Gastrocnemius medialis (tissue), 4 donors: ENCODE measurements around the gene SRSF4. TPM values are rescaled to one million over a fixed set of nuclear protein-coding genes. Genes with fewer than 3 reads are reported as not detected.

Experiments used
- ATAC-seq, 2 donors: fragments of 150-250 bp; one replicate each; pipeline ENCODE4 v1.9.1; 2016
- DNase-seq, 2 donors: peaks; one replicate each; pipeline ENCODE4 v3.0.0-alpha.2; 2019
- H3K27ac ChIP-seq, 4 donors: fragments of 200-600 bp; sonication (generic); 1 replicate in 1 of 4; 2 replicates in 3 of 4; pipeline ENCODE4 v1.5.1; 2016 to 2018; ENCODE audit warnings: mild to moderate bottlenecking in 2 of 4, moderate library complexity in 1 of 4
- H3K27me3 ChIP-seq, 3 donors: fragments of 200-600 bp; sonication (generic) in 2 of 3; 1 replicate in 1 of 3; 2 replicates in 2 of 3; pipeline versions ENCODE4 v1.5.1 to v1.6.0; 2016 to 2019; ENCODE audit warnings: mild to moderate bottlenecking in 1 of 3, moderate library complexity in 1 of 3
- H3K36me3 ChIP-seq, 2 donors: fragments of 200-600 bp; sonication (generic) in 1 of 2; one replicate each; pipeline ENCODE4 v1.5.1; 2017 to 2018
- H3K4me1 ChIP-seq, 2 donors: fragments of 200-600 bp; sonication (generic) in 1 of 2; one replicate each; pipeline ENCODE4 v1.5.1; 2016 to 2017; ENCODE audit warnings: mild to moderate bottlenecking in 2 of 2
- H3K4me3 ChIP-seq, 4 donors: fragments of 200-600 bp; sonication (generic) in 3 of 4; 1 replicate in 1 of 4; 2 replicates in 3 of 4; pipeline ENCODE4 v1.5.1; 2016 to 2019; ENCODE audit warnings: mild to moderate bottlenecking in 2 of 4
- H3K9me3 ChIP-seq, 3 donors: fragments of 200-600 bp; sonication (generic) in 2 of 3; 1 replicate in 1 of 3; 2 replicates in 2 of 3; pipeline ENCODE4 v1.5.1; 2016 to 2019
- CTCF ChIP-seq, 5 experiments: fragments of 450-650 bp in 3 of 5; fragments of 200-600 bp in 2 of 5; sonication (generic) in 2 of 5; IDR thresholded peaks in 4 of 5; conservative IDR thresholded peaks in 1 of 5; 1 replicate in 4 of 5; 2 replicates in 1 of 5; pipeline ENCODE4 v1.5.1; 2016 to 2019; ENCODE audit warnings: antibody characterized with exemption in 5 of 5, mild to moderate bottlenecking in 3 of 5, moderate library complexity in 3 of 5
- POLR2A ChIP-seq, 2 donors: fragments of 450-650 bp; IDR thresholded peaks; one replicate each; pipeline ENCODE4 v1.6.1; 2017; ENCODE audit warnings: antibody characterized with exemption in 2 of 2, mild to moderate bottlenecking in 2 of 2, moderate library complexity in 2 of 2
- in situ Hi-C, 4 donors: fragments of 200-750 bp; cut with MboI; loops; one replicate each; pipeline versions ENCODE4 v1.15.0 to v1.8.0; 2017; ENCODE audit warnings: low sequenced_read_pairs in 4 of 4
- intact Hi-C: fragments of 100-400 bp; cut with DNase I; formaldehyde crosslinking; loops from one replicate; pipeline ENCODE4 v1.15.1; 2023; ENCODE audit warnings: low total_unique reads
- total RNA-seq, 4 donors: library from RNA; depleted of rRNA; stranded (reverse); fragments of >200 nt; gene quantifications; one replicate each; pipeline versions ENCODE4 v1.1.0 to v1.2.3, GENCODE V29; 2016

SRSF4 gene
- total RNA-seq, 4 donors from 2014 or later: 42.4 to 72.5 (median 65.4) TPM

- DNase-seq (no peak), ATAC-seq (no peak)
- in situ Hi-C loops: loop anchor here (5.0 to 10.0 kb wide), 3 partner anchors 317 to 417 kb away; no protein-coding TSS in a partner anchor
- intact Hi-C loops: loop anchor here (1.0 to 5.0 kb wide), 4 partner anchors 20 to 417 kb away; partner anchors contain the start of gene TMEM200B
- Histone ChIP-seq H3K9me3 (no peaks in the 10 kb centered on the region), H3K4me3 (no peak overlapping the region), H3K27ac (peak overlapping the region; percentile 35 to 70 (median 69)), H3K4me1 (peaks cover 6 to 7% of the 10 kb centered on the region in 2 donors), H3K27me3 (no peaks in the 10 kb centered on the region), H3K36me3 (peaks cover 0 to 62% of the 10 kb centered on the region in 2 donors)
- TF ChIP-seq POLR2A (IDR thresholded peaks at IDR 0.05) (no peak), CTCF (IDR thresholded peaks at IDR 0.05 in 4 of 5, conservative IDR thresholded peaks at IDR 0.05 in 1 of 5) (no peak)
These were observed 20.4 kb upstream of the SRSF4 start for GRCh38 chr1:29202053-29202452.

GRCh38 chr1:29201595-29202051, 19.9 kb upstream of the SRSF4 start:
- DNase-seq (no peak), ATAC-seq (no peak)
- Histone ChIP-seq H3K4me3 (no peak overlapping the region), H3K4me1 (peaks cover 6 to 7% of the 10 kb centered on the region in 2 donors), H3K36me3 (peaks cover 0 to 60% of the 10 kb centered on the region in 2 donors), H3K27me3 (no peaks in the 10 kb centered on the region), H3K9me3 (no peaks in the 10 kb centered on the region), H3K27ac (peak overlapping the region in 1 of 4 donors; percentile 70)
- in situ Hi-C loops (loop anchor here (5.0 to 10.0 kb wide), 3 partner anchors 317 to 417 kb away; no protein-coding TSS in a partner anchor), intact Hi-C loops (loop anchor here (1.0 to 5.0 kb wide), 4 partner anchors 19 to 417 kb away; partner anchors contain the start of gene TMEM200B)
- TF ChIP-seq POLR2A (IDR thresholded peaks at IDR 0.05) (no peak), CTCF (IDR thresholded peaks at IDR 0.05 in 4 of 5, conservative IDR thresholded peaks at IDR 0.05 in 1 of 5) (no peak)

GRCh38 chr1:29200906-29201594, 19.4 kb upstream of the SRSF4 start:
- intact Hi-C loops (loop anchor here (5.0 kb wide), 2 partner anchors 39 to 79 kb away; partner anchors contain the start of gene TMEM200B), in situ Hi-C loops (loop anchor here (5.0 to 10.0 kb wide), 3 partner anchors 316 to 416 kb away; no protein-coding TSS in a partner anchor)
- ATAC-seq (no peak), DNase-seq (no peak)
- no peaks in the 10 kb centered on the region for H3K9me3 ChIP-seq
- no peaks in the 10 kb centered on the region for H3K27me3 ChIP-seq
- TF ChIP-seq CTCF (IDR thresholded peaks at IDR 0.05 in 4 of 5, conservative IDR thresholded peaks at IDR 0.05 in 1 of 5) (no peak), POLR2A (IDR thresholded peaks at IDR 0.05) (no peak)
- no peak overlapping the region for H3K27ac ChIP-seq
- peaks cover 0 to 54% of the 10 kb centered on the region in 2 donors for H3K36me3 ChIP-seq
- no peak overlapping the region for H3K4me3 ChIP-seq
- H3K4me1 ChIP-seq: peaks cover 6 to 7% of the 10 kb centered on the region in 2 donors

- no peaks in the 10 kb centered on the region for H3K27me3 ChIP-seq
- peaks cover 0 to 56% of the 10 kb centered on the region in 2 donors for H3K36me3 ChIP-seq
- H3K4me3 ChIP-seq: no peak overlapping the region
- intact Hi-C loops: no loop called here
- DNase-seq (no peak), ATAC-seq (no peak)
- peaks cover 8 to 12% of the 10 kb centered on the region in 2 donors for H3K4me1 ChIP-seq
- in situ Hi-C loops: no loop called here
- TF ChIP-seq CTCF (IDR thresholded peaks at IDR 0.05 in 4 of 5, conservative IDR thresholded peaks at IDR 0.05 in 1 of 5) (no peak), POLR2A (IDR thresholded peaks at IDR 0.05) (no peak)
- no peaks in the 10 kb centered on the region for H3K9me3 ChIP-seq
- no peak overlapping the region for H3K27ac ChIP-seq
These were observed 16.3 kb upstream of the SRSF4 start for GRCh38 chr1:29197993-29198392.
